Cardiac muscle cell (in vitro differentiated cells and primary cell): ENCODE measurements around the gene ST6GALNAC1. TPM values are rescaled to one million over a fixed set of nuclear protein-coding genes. Genes with fewer than 3 reads are reported as not detected.
"Not testable (repeated sequence)": the region's sequence is repeated elsewhere in the genome, so short reads cannot be mapped to it uniquely, and the experiment has no call there.

Source experiments
- DNase-seq, 2 donors: peaks; one replicate each; pipeline versions ENCODE4 v3.0.0 to v3.0.0-alpha.2; 2010 to 2017; ENCODE audit warnings: low read depth in 1 of 2, low spot score in 1 of 2
- H3K27ac ChIP-seq: fragments of 200-600 bp; sonication (generic); 2 replicates; pipeline ENCODE4 v1.5.1; 2016
- H3K27me3 ChIP-seq: fragments of 200-600 bp; sonication (generic); 2 replicates; pipeline ENCODE4 v1.6.0; 2016; ENCODE audit warnings: control low read depth
- H3K36me3 ChIP-seq: fragments of 200-600 bp; sonication (generic); 2 replicates; pipeline ENCODE4 v1.5.1; 2016; ENCODE audit warnings: control low read depth
- H3K4me1 ChIP-seq: fragments of 200-600 bp; sonication (generic); 2 replicates; pipeline ENCODE4 v1.8.1; 2017; ENCODE audit warnings: low read depth, mild to moderate bottlenecking, mixed run types
- H3K4me3 ChIP-seq: fragments of 200-600 bp; sonication (generic); 2 replicates; pipeline ENCODE4 v1.5.1; 2016; ENCODE audit warnings: mild to moderate bottlenecking
- H3K9me3 ChIP-seq: fragments of 200-600 bp; sonication (generic); 2 replicates; pipeline ENCODE4 v1.5.1; 2017; ENCODE audit warnings: low read depth, mild to moderate bottlenecking, control low read depth
- CTCF ChIP-seq: IDR thresholded peaks from 2 replicates; pipeline ENCODE4 v1.5.1; 2012; ENCODE audit warnings: low read depth, mild to moderate bottlenecking, low read length
- polyA plus RNA-seq: library from polyadenylated mRNA; unstranded; fragments of >200 nt; fragmentation: Nextera tagmentation; extraction: Ambion mirVana; gene quantifications from 2 replicates; pipeline ENCODE4 v1.2.1, GENCODE V29; 2016
- total RNA-seq: library from RNA; depleted of rRNA; stranded (reverse); fragments of >200 nt; gene quantifications from 2 replicates; pipeline ENCODE4 v1.2.3, GENCODE V29; 2016

Gene ST6GALNAC1
- total and polyA plus RNA-seq, 2 experiments from 2014 or later, result not detected

GRCh38 chr17:76625496-76625895 is 18.1 kb downstream of the ST6GALNAC1 start:
- Histone ChIP-seq H3K4me1 (no peaks in the 10 kb centered on the region), H3K9me3 (no peaks in the 10 kb centered on the region), H3K4me3 (no peak overlapping the region), H3K27ac (no peak overlapping the region), H3K27me3 (peaks cover 18% of the 10 kb centered on the region), H3K36me3 (no peaks in the 10 kb centered on the region)
- DNase-seq, result no peak
- TF ChIP-seq CTCF, result no peak

GRCh38 chr17:76623271-76624146 is 20.0 kb downstream of the ST6GALNAC1 start:
- DNase-seq, result peak; percentile 68 to 82
- no peaks in the 10 kb centered on the region for H3K9me3 ChIP-seq

GRCh38 chr17:76617838-76618237 is 25.7 kb downstream of the ST6GALNAC1 start:
- H3K9me3 ChIP-seq, result no peaks in the 10 kb centered on the region
- no peaks in the 10 kb centered on the region for H3K4me1 ChIP-seq
- H3K27ac ChIP-seq, result no peak overlapping the region
- no peak for DNase-seq
- H3K4me3 ChIP-seq, result no peak overlapping the region
- H3K27me3 ChIP-seq, result no peaks in the 10 kb centered on the region
- H3K36me3 ChIP-seq, result no peaks in the 10 kb centered on the region
- no peak for TF ChIP-seq CTCF

More at GRCh38 chr17:76623271-76624146, 20.0 kb downstream of the ST6GALNAC1 start:
- peak; percentile 97 for TF ChIP-seq CTCF
- no peak overlapping the region for H3K27ac ChIP-seq
- no peak overlapping the region for H3K4me3 ChIP-seq
- H3K36me3 ChIP-seq, result no peaks in the 10 kb centered on the region
- H3K4me1 ChIP-seq, result no peaks in the 10 kb centered on the region
- peaks cover 18% of the 10 kb centered on the region for H3K27me3 ChIP-seq

- Histone ChIP-seq H3K27ac (no peak overlapping the region), H3K27me3 (no peaks in the 10 kb centered on the region), H3K4me1 (no peaks in the 10 kb centered on the region), H3K4me3 (no peak overlapping the region), H3K36me3 (no peaks in the 10 kb centered on the region), H3K9me3 (no peaks in the 10 kb centered on the region)
- no peak for TF ChIP-seq CTCF
- DNase-seq, result no peak
These were observed 28.5 kb downstream of the ST6GALNAC1 start for GRCh38 chr17:76614912-76615617.

- H3K36me3 ChIP-seq, DNase-seq, H3K4me1 ChIP-seq, H3K27ac ChIP-seq, H3K9me3 ChIP-seq, H3K27me3 ChIP-seq, H3K4me3 ChIP-seq: not testable (repeated sequence)
These were observed 29.3 kb downstream of the ST6GALNAC1 start for GRCh38 chr17:76614064-76614759.
